ENCODE results near the gene FLT4. TPM values are rescaled to one million over a fixed set of nuclear protein-coding genes. Genes with fewer than 3 reads are reported as not detected.

FLT4 gene
- total and polyA plus RNA-seq, 9 of the 15 experiments (the other 6 are each of a cell fraction or from before 2014, with no cell fraction given) = 0.01 to 0.42 (median 0.14) TPM; not detected in 2

GRCh38 chr5:180553530-180553929 is 95.9 kb downstream of the FLT4 start (continued):
- no peak for TF ChIP-seq NFE2L1 (tag; IDR thresholded peaks at IDR 0.05; ENCODE audit: borderline replicate concordance, low read depth)
- TF ChIP-seq GTF2A2 (tag; IDR thresholded peaks at IDR 0.05) = no peak
- no peak for TF ChIP-seq ZKSCAN3 (CRISPR knock-in tag; IDR thresholded peaks at IDR 0.05)
- peak in 1 of 2 experiments; percentile 94; a peak in 2 of 4 replicates for TF ChIP-seq ZNF318 (IDR thresholded peaks at IDR 0.05; ENCODE audit: borderline replicate concordance in 1 of 2, low read depth in 1 of 2)
- no peak for TF ChIP-seq PHF20 (IDR thresholded peaks at IDR 0.05; ENCODE audit: partially characterized antibody)
- 0 out of 2 replicates have a peak, but pooled peaks have one; percentile 41 for TF ChIP-seq ZNF311 (CRISPR knock-in tag; IDR thresholded peaks at IDR 0.05)
- peak; percentile 62; the same call in 1 of the 2 replicates for TF ChIP-seq STAT5A (IDR thresholded peaks at IDR 0.05; ENCODE audit: borderline replicate concordance, low read length)
- TF ChIP-seq IRF2 (CRISPR knock-in tag; IDR thresholded peaks at IDR 0.05) = no peak
- TF ChIP-seq RAD21 (CRISPR knock-in tag; conservative IDR thresholded peaks at IDR 0.05 in 1 of 2, IDR thresholded peaks at IDR 0.05 in 1 of 2) = no peak
- TF ChIP-seq WHSC1 (IDR thresholded peaks at IDR 0.05; ENCODE audit: low read length) = no peak
- TF ChIP-seq NEUROD1 (IDR thresholded peaks at IDR 0.05; ENCODE audit: borderline replicate concordance, low read depth, low read length, partially characterized antibody) = no peak
- no peak for TF ChIP-seq MBD1 (CRISPR knock-in tag; IDR thresholded peaks at IDR 0.05)
- TF ChIP-seq RBM34 (IDR thresholded peaks at IDR 0.05; ENCODE audit: borderline replicate concordance, insufficient read depth, low read length) = no peak
- TF ChIP-seq ZHX1 (conservative IDR thresholded peaks at IDR 0.05; ENCODE audit: low read length) = no peak
- TF ChIP-seq TAL1 (IDR thresholded peaks at IDR 0.05) = peak; percentile 88
- no peak for TF ChIP-seq EGR1 (conservative IDR thresholded peaks at IDR 0.05)
